ENCODE data around the gene IMPACT. TPM values are rescaled to one million over a fixed set of nuclear protein-coding genes. Genes with fewer than 3 reads are reported as not detected.
A peak's percentile ranks its signal among the peaks of the same experiment; 100 is the strongest.

Gene IMPACT
- polyA plus RNA-seq, 6 donors from 2014 or later = 15.2 to 34.3 (median 27.6) TPM

- H3K9me3 Mint-ChIP-seq = peaks cover 0 to 8% (median 3%) of the 10 kb centered on the region in 7 donors
Observed at GRCh38 chr18:24402209-24402785, 24.2 kb upstream of the IMPACT start.

DNA sequence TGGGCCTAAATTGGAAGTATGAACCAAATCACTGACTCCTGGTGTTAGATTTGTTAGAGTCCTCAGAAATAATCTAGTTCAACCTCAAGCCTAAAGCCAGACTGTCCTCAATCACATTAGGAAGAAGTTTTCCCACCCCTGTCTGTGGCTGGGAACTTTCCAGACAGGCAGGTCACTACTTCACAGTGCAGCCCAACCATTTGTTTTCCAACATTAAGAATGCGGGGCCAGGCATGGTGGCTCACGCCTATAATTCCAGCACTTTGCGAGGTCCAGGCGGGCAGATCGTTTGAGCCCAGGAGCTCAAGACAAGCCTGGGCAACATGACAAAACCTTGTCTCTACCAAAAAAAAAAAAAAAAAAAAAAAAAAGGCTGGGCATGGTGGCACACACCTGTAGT lies 23.4 kb upstream of the IMPACT start:
- peaks cover 20 to 55% (median 42%) of the 10 kb centered on the region in 3 donors for H3K27me3 Mint-ChIP-seq
- H3K4me3 Mint-ChIP-seq = no peak overlapping the region
- peaks cover 0 to 20% of the 10 kb centered on the region in 2 donors for H3K36me3 Mint-ChIP-seq
- H3K4me1 Mint-ChIP-seq = peaks cover 2 to 7% (median 4%) of the 10 kb centered on the region in 3 donors
- no peak overlapping the region for H3K27ac Mint-ChIP-seq
- H3K9me3 Mint-ChIP-seq = peaks cover 0 to 8% (median 3%) of the 10 kb centered on the region in 7 donors
- ATAC-seq (ENCODE audit: low read depth in 2 of 2) (no peak), DNase-seq (no peak)

More at GRCh38 chr18:24402209-24402785, 24.2 kb upstream of the IMPACT start:
- no peak overlapping the region for H3K4me3 Mint-ChIP-seq
- no peak for DNase-seq
- ATAC-seq (ENCODE audit: low read depth in 2 of 2) = no peak
- peak overlapping the region in 3 of 6 donors; percentile 3 to 24 (median 13) for H3K27ac Mint-ChIP-seq
- peaks cover 6 to 12% (median 7%) of the 10 kb centered on the region in 3 donors for H3K4me1 Mint-ChIP-seq
- peaks cover 0 to 14% of the 10 kb centered on the region in 2 donors for H3K36me3 Mint-ChIP-seq
- H3K27me3 Mint-ChIP-seq = peaks cover 18 to 47% (median 35%) of the 10 kb centered on the region in 3 donors

GRCh38 chr18:24404591-24404990 lies 21.9 kb upstream of the IMPACT start:
- Mint-ChIP-seq H3K4me1 (peaks cover 0 to 6% (median 0%) of the 10 kb centered on the region in 3 donors), H3K4me3 (no peak overlapping the region)

DNA sequence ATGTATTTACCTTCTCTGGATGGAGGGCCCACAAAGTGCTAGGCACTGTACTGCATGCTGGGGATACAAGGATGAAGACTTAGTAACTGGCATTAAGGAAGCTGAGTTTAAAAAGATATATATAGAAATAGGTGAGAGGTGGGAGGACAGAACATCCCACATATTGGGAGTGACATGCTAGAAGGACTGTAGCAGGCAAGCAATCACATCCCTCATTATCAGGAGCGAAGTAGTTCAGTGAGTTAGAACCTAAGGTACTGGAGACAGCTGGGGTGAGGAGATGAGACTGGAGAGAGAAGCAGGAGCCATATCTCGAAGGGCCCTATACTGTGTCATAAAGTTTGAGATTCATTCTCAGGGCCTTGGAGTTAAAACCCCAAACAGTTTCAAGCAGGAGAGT lies 18.0 kb upstream of the IMPACT start:
- Mint-ChIP-seq H3K27ac (no peak overlapping the region), H3K27me3 (peaks cover 36 to 78% (median 67%) of the 10 kb centered on the region in 3 donors)
- ATAC-seq (ENCODE audit: low read depth in 2 of 2) = no peak

More at GRCh38 chr18:24404591-24404990, 21.9 kb upstream of the IMPACT start:
- Mint-ChIP-seq H3K27ac (peak overlapping the region in 1 of 6 donors; percentile 49), H3K27me3 (peaks cover 32 to 69% (median 56%) of the 10 kb centered on the region in 3 donors), H3K36me3 (peaks cover 0 to 23% of the 10 kb centered on the region in 2 donors), H3K9me3 (peaks cover 0 to 8% (median 3%) of the 10 kb centered on the region in 7 donors)
- no peak for ATAC-seq (ENCODE audit: low read depth in 2 of 2)
- no peak for DNase-seq

DNA sequence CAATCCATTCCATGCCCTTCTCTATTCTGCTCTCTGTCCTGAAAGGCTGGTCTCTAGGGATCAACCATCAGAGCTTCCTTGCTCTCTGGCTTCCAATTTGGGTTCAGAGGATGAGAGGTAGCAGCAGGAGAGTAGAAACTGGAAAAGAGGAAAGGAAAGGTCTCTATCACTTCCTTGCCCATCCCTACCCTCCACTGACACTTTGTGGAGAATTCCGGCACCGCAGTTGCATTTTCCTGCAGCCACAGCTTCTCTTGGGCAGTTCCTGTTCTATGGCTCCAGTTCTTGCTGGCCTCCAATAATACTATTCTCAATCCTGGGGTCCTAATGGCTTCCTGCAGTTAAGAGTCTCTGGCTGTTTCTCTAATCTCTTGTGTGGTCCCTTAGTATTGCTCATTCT lies 13.3 kb upstream of the IMPACT start:
- H3K9me3 Mint-ChIP-seq = peaks cover 0 to 5% (median 0%) of the 10 kb centered on the region in 7 donors
- no peaks in the 10 kb centered on the region for H3K4me1 Mint-ChIP-seq
- peaks cover 0 to 2% of the 10 kb centered on the region in 2 donors for H3K36me3 Mint-ChIP-seq
- no peak overlapping the region for H3K4me3 Mint-ChIP-seq
- DNase-seq = no peak
- peak overlapping the region in 1 of 6 donors; percentile 27 for H3K27ac Mint-ChIP-seq
- H3K27me3 Mint-ChIP-seq = peaks cover 27 to 50% (median 47%) of the 10 kb centered on the region in 3 donors
- no peak for ATAC-seq (ENCODE audit: low read depth in 2 of 2)

More for the DNA sequence above, 18.0 kb upstream of the IMPACT start:
- Mint-ChIP-seq H3K4me1 (no peaks in the 10 kb centered on the region), H3K36me3 (peaks cover 0 to 23% of the 10 kb centered on the region in 2 donors), H3K9me3 (peaks cover 2 to 9% (median 4%) of the 10 kb centered on the region in 7 donors), H3K4me3 (no peak overlapping the region)
- no peak for DNase-seq

DNA sequence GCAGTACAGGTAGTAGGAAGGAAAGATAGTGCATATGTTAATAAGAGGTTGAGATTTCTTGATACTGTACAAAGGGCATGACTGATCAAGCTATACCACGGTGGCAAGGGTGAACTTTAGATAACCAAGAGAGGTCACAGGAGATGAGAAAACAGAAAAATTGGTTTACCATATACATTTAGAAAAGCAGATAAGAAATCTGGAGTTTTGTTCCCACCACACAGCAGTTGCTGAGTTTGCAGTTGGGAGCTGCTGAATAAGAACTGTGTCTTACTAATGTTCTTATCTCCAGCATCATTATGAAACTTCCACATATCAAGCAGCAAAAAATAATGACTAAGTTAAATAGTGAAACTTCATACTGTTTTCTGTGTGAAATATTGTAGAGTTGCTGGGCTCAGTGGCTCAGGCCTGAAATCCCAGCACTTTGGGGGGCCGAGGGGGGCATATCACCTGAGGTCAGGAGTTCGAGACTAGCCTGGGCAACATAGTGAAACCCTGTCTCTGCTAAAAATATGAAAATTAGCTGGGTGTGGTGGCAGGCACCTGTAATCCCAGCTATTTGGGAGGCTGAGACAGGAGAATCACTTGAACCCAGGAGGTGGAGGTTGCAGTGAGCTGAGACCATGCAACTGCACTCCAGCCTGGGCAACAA lies 12.0 kb upstream of the IMPACT start:
- ATAC-seq (ENCODE audit: low read depth in 2 of 2) (no peak), DNase-seq (no peak)
- Mint-ChIP-seq H3K9me3 (peaks cover 0 to 6% (median 0%) of the 10 kb centered on the region in 7 donors), H3K27ac (no peak overlapping the region), H3K27me3 (peaks cover 26 to 48% (median 43%) of the 10 kb centered on the region in 3 donors), H3K4me1 (no peaks in the 10 kb centered on the region), H3K36me3 (peaks cover 0 to 8% of the 10 kb centered on the region in 2 donors), H3K4me3 (no peak overlapping the region)

DNA sequence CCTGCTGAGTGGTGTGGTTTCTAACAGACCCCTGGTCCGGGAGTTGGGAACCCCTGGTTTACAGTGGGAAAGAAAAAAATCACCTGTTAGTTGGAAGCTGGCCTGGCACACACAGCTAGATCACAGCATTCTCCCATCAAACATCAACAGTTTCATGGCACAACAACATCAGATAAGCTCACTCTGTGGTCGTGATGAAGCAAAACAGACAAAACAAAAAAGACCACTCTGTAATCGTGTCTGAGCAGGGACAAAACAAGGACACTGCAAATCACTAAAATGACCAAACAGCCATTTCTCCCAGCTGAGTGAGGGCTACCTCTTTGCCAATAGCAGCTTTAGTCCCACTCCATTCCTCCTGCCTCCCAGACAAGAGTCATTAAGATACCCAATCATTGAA lies 9.0 kb upstream of the IMPACT start:
- H3K27me3 Mint-ChIP-seq = peaks cover 34 to 54% (median 52%) of the 10 kb centered on the region in 3 donors
- H3K4me1 Mint-ChIP-seq = no peaks in the 10 kb centered on the region
- H3K4me3 Mint-ChIP-seq = no peak overlapping the region

GRCh38 chr18:24420551-24420950 lies 5.9 kb upstream of the IMPACT start:
- no peak overlapping the region for H3K4me3 Mint-ChIP-seq
- no peak for ATAC-seq (ENCODE audit: low read depth in 2 of 2)
- no peak overlapping the region for H3K27ac Mint-ChIP-seq
- no peak for DNase-seq
- H3K4me1 Mint-ChIP-seq = no peaks in the 10 kb centered on the region
- peaks cover 0 to 11% (median 2%) of the 10 kb centered on the region in 7 donors for H3K9me3 Mint-ChIP-seq
- peaks cover 50 to 73% (median 63%) of the 10 kb centered on the region in 3 donors for H3K27me3 Mint-ChIP-seq
- H3K36me3 Mint-ChIP-seq = peaks cover 6 to 29% of the 10 kb centered on the region in 2 donors

More for the DNA sequence above, 9.0 kb upstream of the IMPACT start:
- H3K27ac Mint-ChIP-seq = peak overlapping the region in 1 of 6 donors; percentile 11
- ATAC-seq (ENCODE audit: low read depth in 2 of 2) = no peak
- peaks cover 0 to 17% of the 10 kb centered on the region in 2 donors for H3K36me3 Mint-ChIP-seq
- DNase-seq = no peak
- H3K9me3 Mint-ChIP-seq = peaks cover 0 to 5% (median 0%) of the 10 kb centered on the region in 7 donors

DNA sequence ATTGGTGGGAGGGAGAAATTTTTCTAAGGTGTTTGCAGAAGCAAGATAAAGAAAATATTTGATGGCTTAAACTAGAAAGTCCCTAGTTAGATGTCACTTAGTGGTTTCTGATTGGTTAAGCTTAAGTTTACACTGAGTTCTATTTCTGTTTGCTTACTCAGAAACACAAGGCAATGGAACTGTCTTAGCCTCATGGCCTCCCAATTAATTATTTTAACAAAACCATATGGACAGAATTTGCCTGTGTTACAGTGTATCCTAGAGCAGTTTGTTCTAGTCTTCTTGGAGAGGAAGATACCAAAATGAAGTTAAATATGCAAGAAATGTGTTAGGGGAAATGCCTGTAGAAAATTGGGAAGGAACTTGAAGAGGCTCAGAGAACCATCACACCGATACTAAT lies 4.6 kb upstream of the IMPACT start:
- H3K36me3 Mint-ChIP-seq = peaks cover 13 to 36% of the 10 kb centered on the region in 2 donors
- no peak for ATAC-seq (ENCODE audit: low read depth in 2 of 2)
- H3K27ac Mint-ChIP-seq = no peak overlapping the region
- peaks cover 1 to 2% (median 1%) of the 10 kb centered on the region in 3 donors for H3K4me1 Mint-ChIP-seq
- H3K27me3 Mint-ChIP-seq = peaks cover 43 to 68% (median 63%) of the 10 kb centered on the region in 3 donors
- H3K9me3 Mint-ChIP-seq = peaks cover 1 to 19% (median 5%) of the 10 kb centered on the region in 7 donors
- H3K4me3 Mint-ChIP-seq = peak overlapping the region in 2 of 8 donors; percentile 1 to 20
- no peak for DNase-seq

- Mint-ChIP-seq H3K4me1 (peaks cover 7 to 14% (median 10%) of the 10 kb centered on the region in 3 donors), H3K27me3 (peaks cover 26 to 38% (median 34%) of the 10 kb centered on the region in 3 donors), H3K4me3 (peak overlapping the region; percentile 79 to 97 (median 88)), H3K9me3 (peaks cover 1 to 19% (median 5%) of the 10 kb centered on the region in 7 donors), H3K27ac (peak overlapping the region in 4 of 6 donors; percentile 34 to 86 (median 74)), H3K36me3 (peaks cover 15 to 32% of the 10 kb centered on the region in 2 donors)
- no peak for ATAC-seq (ENCODE audit: low read depth in 2 of 2)
- DNase-seq = no peak
Observed at GRCh38 chr18:24426073-24426397, 435 bp upstream of the IMPACT start.

GRCh38 chr18:24427484-24427883 lies 1.0 kb downstream of the IMPACT start:
- DNase-seq = no peak
- peak overlapping the region; percentile 86 to 97 (median 92) for H3K4me3 Mint-ChIP-seq
- H3K9me3 Mint-ChIP-seq = peaks cover 1 to 19% (median 5%) of the 10 kb centered on the region in 7 donors
- no peak for ATAC-seq (ENCODE audit: low read depth in 2 of 2)
- peaks cover 15 to 25% (median 24%) of the 10 kb centered on the region in 3 donors for H3K27me3 Mint-ChIP-seq
- H3K4me1 Mint-ChIP-seq = peaks cover 7 to 14% (median 10%) of the 10 kb centered on the region in 3 donors
- H3K36me3 Mint-ChIP-seq = peaks cover 19 to 30% of the 10 kb centered on the region in 2 donors
- H3K27ac Mint-ChIP-seq = peak overlapping the region in 4 of 6 donors; percentile 64 to 93 (median 88)

DNA sequence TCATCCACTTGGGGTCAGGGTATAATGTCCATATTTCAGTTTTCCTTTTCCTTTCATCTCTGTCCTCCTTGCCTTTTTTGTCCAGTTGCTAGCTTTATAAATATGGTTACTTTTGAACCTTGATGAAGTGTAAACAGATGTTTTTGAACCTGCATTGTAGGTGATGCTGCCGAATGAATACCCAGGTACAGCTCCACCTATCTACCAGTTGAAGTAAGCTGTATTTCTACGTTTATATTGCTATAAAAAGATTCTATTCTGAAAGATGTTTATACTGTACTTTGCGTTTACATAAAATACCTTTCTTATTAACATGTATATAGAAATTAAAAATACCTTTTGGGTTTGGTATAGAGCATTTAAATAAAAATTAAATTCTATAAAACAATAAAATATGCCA lies 2.2 kb downstream of the IMPACT start:
- Mint-ChIP-seq H3K36me3 (peaks cover 23 to 30% of the 10 kb centered on the region in 2 donors), H3K4me1 (peaks cover 7 to 14% (median 10%) of the 10 kb centered on the region in 3 donors), H3K27me3 (peaks cover 3 to 13% (median 11%) of the 10 kb centered on the region in 3 donors), H3K27ac (peak overlapping the region in 1 of 6 donors; percentile 58), H3K9me3 (peaks cover 1 to 11% (median 5%) of the 10 kb centered on the region in 7 donors), H3K4me3 (peak overlapping the region in 1 of 8 donors; percentile 86)
- no peak for DNase-seq
- ATAC-seq (ENCODE audit: low read depth in 2 of 2) = no peak

GRCh38 chr18:24429188-24429587 lies 2.7 kb downstream of the IMPACT start:
- Mint-ChIP-seq H3K9me3 (peaks cover 0 to 11% (median 5%) of the 10 kb centered on the region in 7 donors), H3K27me3 (peaks cover 0 to 8% (median 7%) of the 10 kb centered on the region in 3 donors), H3K27ac (no peak overlapping the region), H3K4me1 (peaks cover 7 to 14% (median 10%) of the 10 kb centered on the region in 3 donors), H3K4me3 (peak overlapping the region in 1 of 8 donors; percentile 7), H3K36me3 (peaks cover 23 to 26% of the 10 kb centered on the region in 2 donors)
- ATAC-seq (ENCODE audit: low read depth in 2 of 2) (no peak), DNase-seq (no peak)
